ENCODE measurements around the gene FHL5. TPM values are rescaled to one million over a fixed set of nuclear protein-coding genes. Genes with fewer than 3 reads are reported as not detected.

The FHL5 gene, protein sequence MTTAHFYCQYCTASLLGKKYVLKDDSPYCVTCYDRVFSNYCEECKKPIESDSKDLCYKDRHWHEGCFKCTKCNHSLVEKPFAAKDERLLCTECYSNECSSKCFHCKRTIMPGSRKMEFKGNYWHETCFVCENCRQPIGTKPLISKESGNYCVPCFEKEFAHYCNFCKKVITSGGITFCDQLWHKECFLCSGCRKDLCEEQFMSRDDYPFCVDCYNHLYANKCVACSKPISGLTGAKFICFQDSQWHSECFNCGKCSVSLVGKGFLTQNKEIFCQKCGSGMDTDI
- total RNA-seq (1 to 10 TPM; 1.6 to 9.6 (median 3.4) TPM), polyA plus RNA-seq (1 to 10 TPM; 1.9 to 2.8 (median 2.7) TPM)
- long read RNA-seq, donor 1, result 0 reads
- long read RNA-seq, donor 2, result 0 reads

DNA sequence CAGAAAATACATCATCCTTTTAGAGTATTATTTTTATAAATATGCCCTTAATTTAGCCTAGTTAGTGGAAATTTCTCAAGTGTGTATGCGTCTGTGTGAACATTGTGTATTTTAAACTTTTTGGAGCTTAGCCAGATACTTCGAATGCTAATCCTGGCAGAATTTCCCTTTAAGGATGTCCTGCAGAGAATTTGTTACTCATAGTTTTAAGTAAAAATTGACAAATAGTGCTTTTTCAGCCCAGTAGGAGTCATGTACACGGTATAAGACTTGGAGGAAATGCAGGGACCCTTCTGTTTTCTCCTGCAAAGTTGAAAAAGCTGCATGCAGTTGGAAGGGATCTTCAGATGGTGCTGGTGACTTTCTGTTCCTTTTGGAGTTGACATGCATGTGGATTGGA lies at the start of gene FHL5:
TSS of gene FHL5 (plus strand) at position 243 of the 400 bp plus-strand sequence. CDS start 40,486 bp downstream, outside the sequence.
- H3K27ac ChIP-seq, result peak within 1 kb of the TSS in 3 of 8 donors; percentile 10 to 28 (median 23)
- intact Hi-C loops (cut with DNase I; ENCODE audit: low total_unique reads), result no loop called here
- peaks cover 0 to 3% (median 0%) of the 10 kb centered on the region in 8 donors for H3K9me3 ChIP-seq
- no peaks in the 10 kb centered on the region for H3K27me3 ChIP-seq (replicated peaks in 1 of 7)
- TF ChIP-seq POLR2A (IDR thresholded peaks at IDR 0.05) (no peak), CTCF (IDR thresholded peaks at IDR 0.05 in 8 of 11, conservative IDR thresholded peaks at IDR 0.05 in 3 of 11) (no peak), POLR2AphosphoS5 (IDR thresholded peaks at IDR 0.05) (no peak)
- DNase-seq, result no peak
- no peaks in the 10 kb centered on the region for H3K36me3 ChIP-seq
- peak within 1 kb of the TSS in 2 of 8 donors; percentile 16 to 31 for H3K4me3 ChIP-seq
- WGBS, 5 donors, result 24 to 45% (median 27%) methylated on average over 3 of the region's 3 CpGs
- no peaks in the 10 kb centered on the region for H3K4me1 ChIP-seq

GRCh38 chr6:96520171-96521115 lies 42.5 kb upstream of the FHL5 start:
- H3K4me3 ChIP-seq, result peak overlapping the region; percentile 55 to 79 (median 68)
- TF ChIP-seq CTCF (IDR thresholded peaks at IDR 0.05 in 8 of 11, conservative IDR thresholded peaks at IDR 0.05 in 3 of 11), result no peak
- H3K36me3 ChIP-seq, result peaks cover 0 to 20% (median 5%) of the 10 kb centered on the region in 6 donors
- peaks cover 14 to 38% (median 32%) of the 10 kb centered on the region in 6 donors for H3K4me1 ChIP-seq
- no peak for DNase-seq
- intact Hi-C loops (cut with DNase I; ENCODE audit: low total_unique reads), result no loop called here
- no peaks in the 10 kb centered on the region for H3K27me3 ChIP-seq (replicated peaks in 1 of 7)
- H3K27ac ChIP-seq, result peak overlapping the region in 6 of 8 donors; percentile 96 to 99 (median 98)
- H3K9me3 ChIP-seq, result no peaks in the 10 kb centered on the region
- 73 to 86% (median 80%) methylated on average over 6 of the region's 6 CpGs for WGBS, 5 donors

GRCh38 chr6:96521306-96521643 lies 41.7 kb upstream of the FHL5 start:
- Histone ChIP-seq H3K36me3 (peaks cover 0 to 28% (median 13%) of the 10 kb centered on the region in 6 donors), H3K27me3 (replicated peaks in 1 of 7) (no peaks in the 10 kb centered on the region), H3K9me3 (no peaks in the 10 kb centered on the region), H3K4me1 (peaks cover 14 to 38% (median 32%) of the 10 kb centered on the region in 6 donors), H3K4me3 (peak overlapping the region; percentile 55 to 79 (median 68)), H3K27ac (peak overlapping the region; percentile 96 to 99 (median 98))
- TF ChIP-seq POLR2AphosphoS5 (IDR thresholded peaks at IDR 0.05) (no peak), CTCF (IDR thresholded peaks at IDR 0.05 in 8 of 11, conservative IDR thresholded peaks at IDR 0.05 in 3 of 11) (no peak), POLR2A (IDR thresholded peaks at IDR 0.05) (no peak)
- 0 to 2% (median 1%) methylated on average over 8 of the region's 8 CpGs for whole genome bisulfite sequencing, 5 donors
- intact Hi-C loops (cut with DNase I; ENCODE audit: low total_unique reads), result no loop called here
- DNase-seq, result no peak

All from spleen (tissue), 13 donors.